Measurements from ENCODE around the gene DTNA.

DTNA gene

GRCh38 chr18:34795070-34795732 lies 85.1 kb downstream of the DTNA start:
- H3K9me3 ChIP-seq (ENCODE audit: control insufficient read depth, insufficient read depth, low read length): no peaks in the 10 kb centered on the region
- no peaks in the 10 kb centered on the region for H3F3A ChIP-seq (ENCODE audit: control insufficient read depth, insufficient read depth)
- no peaks in the 10 kb centered on the region for H4K20me1 ChIP-seq (ENCODE audit: control insufficient read depth, insufficient read depth, low read depth, low read length)
- no peaks in the 10 kb centered on the region for H3K36me3 ChIP-seq (ENCODE audit: control insufficient read depth, low read length)
- TF ChIP-seq EZH2phosphoT487 (IDR thresholded peaks at IDR 0.05; ENCODE audit: borderline replicate concordance, low read length) (no peak), CTCF (IDR thresholded peaks at IDR 0.05; ENCODE audit: low read depth, low read length, poor library complexity, severe bottlenecking) (no peak)
- no peak overlapping the region for H3K27ac ChIP-seq (ENCODE audit: low read depth, low read length)
- no peak overlapping the region for H3K4me3 ChIP-seq (ENCODE audit: low read length)
- H3K4me2 ChIP-seq (ENCODE audit: low read length): no peak overlapping the region
- H3K4me1 ChIP-seq (ENCODE audit: control insufficient read depth, low read length): no peaks in the 10 kb centered on the region
- H3K9me2 ChIP-seq (replicated peaks; ENCODE audit: control insufficient read depth, low read length): no peaks in the 10 kb centered on the region
- H3K79me2 ChIP-seq (ENCODE audit: control insufficient read depth, low read length): no peaks in the 10 kb centered on the region
- H3K27me3 ChIP-seq (ENCODE audit: control insufficient read depth, low read length): no peaks in the 10 kb centered on the region

DNA sequence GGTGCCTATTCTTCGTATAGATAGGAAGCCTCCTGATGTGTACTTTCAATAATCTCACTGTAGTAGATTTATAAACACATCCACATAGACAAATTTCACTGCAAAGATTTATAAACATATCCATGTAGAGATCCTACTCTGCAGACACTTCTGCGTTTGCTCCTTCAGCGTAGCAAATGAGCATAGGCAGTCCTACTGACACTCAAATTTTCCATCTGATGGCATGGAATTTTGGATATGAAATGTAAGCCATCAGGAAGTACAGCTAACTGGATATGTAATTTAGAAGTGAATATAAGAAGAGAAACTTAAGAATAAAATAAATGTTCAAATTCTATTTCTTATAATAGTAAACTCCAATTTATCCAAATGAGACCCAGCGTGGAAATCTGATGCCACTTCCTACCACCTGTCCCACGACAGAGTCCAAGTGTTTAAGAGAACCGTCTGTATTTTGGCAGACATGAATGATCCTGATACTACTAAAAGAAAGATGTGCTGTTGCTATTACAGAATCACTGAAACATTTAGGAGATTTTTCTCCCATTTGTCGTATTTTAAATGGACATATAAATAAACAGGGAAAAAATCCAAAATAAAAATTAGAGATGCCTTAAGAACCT lies 86.0 kb downstream of the DTNA start:
- H3K4me3 ChIP-seq (ENCODE audit: low read length): no peak overlapping the region
- H3K27ac ChIP-seq (ENCODE audit: low read depth, low read length): no peak overlapping the region
- no peaks in the 10 kb centered on the region for H4K20me1 ChIP-seq (ENCODE audit: control insufficient read depth, insufficient read depth, low read depth, low read length)
- no peak overlapping the region for H3K4me2 ChIP-seq (ENCODE audit: low read length)
- H3K9me3 ChIP-seq (ENCODE audit: control insufficient read depth, insufficient read depth, low read length): no peaks in the 10 kb centered on the region
- no peak for TF ChIP-seq CTCF (IDR thresholded peaks at IDR 0.05; ENCODE audit: low read depth, low read length, poor library complexity, severe bottlenecking)
- no peak for TF ChIP-seq EZH2phosphoT487 (IDR thresholded peaks at IDR 0.05; ENCODE audit: borderline replicate concordance, low read length)
- H3K79me2 ChIP-seq (ENCODE audit: control insufficient read depth, low read length): no peaks in the 10 kb centered on the region
- no peaks in the 10 kb centered on the region for H3K36me3 ChIP-seq (ENCODE audit: control insufficient read depth, low read length)
- no peaks in the 10 kb centered on the region for H3K27me3 ChIP-seq (ENCODE audit: control insufficient read depth, low read length)
- no peaks in the 10 kb centered on the region for H3K4me1 ChIP-seq (ENCODE audit: control insufficient read depth, low read length)
- no peaks in the 10 kb centered on the region for H3K9me2 ChIP-seq (replicated peaks; ENCODE audit: control insufficient read depth, low read length)
- H3F3A ChIP-seq (ENCODE audit: control insufficient read depth, insufficient read depth): no peaks in the 10 kb centered on the region

DNA sequence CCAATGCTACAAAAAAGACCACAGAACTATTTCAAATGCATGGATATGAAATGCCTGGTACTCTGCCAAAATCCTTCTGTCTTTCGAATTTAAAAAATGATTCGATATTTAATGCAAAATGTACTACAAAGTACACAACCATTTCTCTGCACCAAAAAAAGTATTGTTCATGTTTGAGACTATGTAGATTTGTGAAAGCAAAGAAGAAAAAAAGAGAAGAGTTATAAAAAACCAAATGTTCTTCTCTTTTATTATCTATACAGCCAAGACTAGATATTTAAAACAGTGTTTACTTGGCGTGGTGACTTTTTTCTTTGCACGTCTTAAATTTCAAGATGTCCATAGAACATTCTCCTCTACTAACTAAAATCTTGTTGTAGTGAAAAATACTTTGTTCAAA lies 89.2 kb downstream of the DTNA start:
- no peaks in the 10 kb centered on the region for H3F3A ChIP-seq (ENCODE audit: control insufficient read depth, insufficient read depth)
- H3K27me3 ChIP-seq (ENCODE audit: control insufficient read depth, low read length): no peaks in the 10 kb centered on the region
- no peaks in the 10 kb centered on the region for H3K9me2 ChIP-seq (replicated peaks; ENCODE audit: control insufficient read depth, low read length)
- H3K36me3 ChIP-seq (ENCODE audit: control insufficient read depth, low read length): no peaks in the 10 kb centered on the region
- no peak overlapping the region for H3K27ac ChIP-seq (ENCODE audit: low read depth, low read length)
- no peaks in the 10 kb centered on the region for H3K79me2 ChIP-seq (ENCODE audit: control insufficient read depth, low read length)
- no peak for TF ChIP-seq EZH2phosphoT487 (IDR thresholded peaks at IDR 0.05; ENCODE audit: borderline replicate concordance, low read length)
- TF ChIP-seq CTCF (IDR thresholded peaks at IDR 0.05; ENCODE audit: low read depth, low read length, poor library complexity, severe bottlenecking): no peak
- H4K20me1 ChIP-seq (ENCODE audit: control insufficient read depth, insufficient read depth, low read depth, low read length): no peaks in the 10 kb centered on the region
- H3K4me1 ChIP-seq (ENCODE audit: control insufficient read depth, low read length): no peaks in the 10 kb centered on the region
- no peak overlapping the region for H3K4me3 ChIP-seq (ENCODE audit: low read length)
- H3K9me3 ChIP-seq (ENCODE audit: control insufficient read depth, insufficient read depth, low read length): no peaks in the 10 kb centered on the region
- no peak overlapping the region for H3K4me2 ChIP-seq (ENCODE audit: low read length)

Data from DOHH2 (cell line).